Measurements from ENCODE around the gene ATG7.

GRCh38 chr3:11606865-11607440, 334.8 kb downstream of the ATG7 start:
- TF ChIP-seq ZFP30 (CRISPR knock-in tag; IDR thresholded peaks at IDR 0.05): no peak
- no peak for TF ChIP-seq PATZ1 (CRISPR knock-in tag; IDR thresholded peaks at IDR 0.05; ENCODE audit: borderline replicate concordance)
- no peak for TF ChIP-seq ZNF8 (CRISPR knock-in tag; IDR thresholded peaks at IDR 0.05)
- TF ChIP-seq ISL1 (CRISPR knock-in tag; IDR thresholded peaks at IDR 0.05): no peak
- TF ChIP-seq, protein P1, sequence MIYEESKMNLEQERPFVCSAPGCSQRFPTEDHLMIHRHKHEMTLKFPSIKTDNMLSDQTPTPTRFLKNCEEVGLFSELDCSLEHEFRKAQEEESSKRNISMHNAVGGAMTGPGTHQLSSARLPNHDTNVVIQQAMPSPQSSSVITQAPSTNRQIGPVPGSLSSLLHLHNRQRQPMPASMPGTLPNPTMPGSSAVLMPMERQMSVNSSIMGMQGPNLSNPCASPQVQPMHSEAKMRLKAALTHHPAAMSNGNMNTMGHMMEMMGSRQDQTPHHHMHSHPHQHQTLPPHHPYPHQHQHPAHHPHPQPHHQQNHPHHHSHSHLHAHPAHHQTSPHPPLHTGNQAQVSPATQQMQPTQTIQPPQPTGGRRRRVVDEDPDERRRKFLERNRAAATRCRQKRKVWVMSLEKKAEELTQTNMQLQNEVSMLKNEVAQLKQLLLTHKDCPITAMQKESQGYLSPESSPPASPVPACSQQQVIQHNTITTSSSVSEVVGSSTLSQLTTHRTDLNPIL (CRISPR knock-in tag; IDR thresholded peaks at IDR 0.05; ENCODE audit: low read depth): no peak
- TF ChIP-seq POU6F1 (CRISPR knock-in tag; IDR thresholded peaks at IDR 0.05; ENCODE audit: borderline replicate concordance, low read depth): no peak
- TF ChIP-seq SNAI2 (CRISPR knock-in tag; IDR thresholded peaks at IDR 0.05): no peak
- TF ChIP-seq ARNTL (CRISPR knock-in tag; IDR thresholded peaks at IDR 0.05; ENCODE audit: borderline replicate concordance, low read depth): no peak
- TF ChIP-seq, protein P2, sequence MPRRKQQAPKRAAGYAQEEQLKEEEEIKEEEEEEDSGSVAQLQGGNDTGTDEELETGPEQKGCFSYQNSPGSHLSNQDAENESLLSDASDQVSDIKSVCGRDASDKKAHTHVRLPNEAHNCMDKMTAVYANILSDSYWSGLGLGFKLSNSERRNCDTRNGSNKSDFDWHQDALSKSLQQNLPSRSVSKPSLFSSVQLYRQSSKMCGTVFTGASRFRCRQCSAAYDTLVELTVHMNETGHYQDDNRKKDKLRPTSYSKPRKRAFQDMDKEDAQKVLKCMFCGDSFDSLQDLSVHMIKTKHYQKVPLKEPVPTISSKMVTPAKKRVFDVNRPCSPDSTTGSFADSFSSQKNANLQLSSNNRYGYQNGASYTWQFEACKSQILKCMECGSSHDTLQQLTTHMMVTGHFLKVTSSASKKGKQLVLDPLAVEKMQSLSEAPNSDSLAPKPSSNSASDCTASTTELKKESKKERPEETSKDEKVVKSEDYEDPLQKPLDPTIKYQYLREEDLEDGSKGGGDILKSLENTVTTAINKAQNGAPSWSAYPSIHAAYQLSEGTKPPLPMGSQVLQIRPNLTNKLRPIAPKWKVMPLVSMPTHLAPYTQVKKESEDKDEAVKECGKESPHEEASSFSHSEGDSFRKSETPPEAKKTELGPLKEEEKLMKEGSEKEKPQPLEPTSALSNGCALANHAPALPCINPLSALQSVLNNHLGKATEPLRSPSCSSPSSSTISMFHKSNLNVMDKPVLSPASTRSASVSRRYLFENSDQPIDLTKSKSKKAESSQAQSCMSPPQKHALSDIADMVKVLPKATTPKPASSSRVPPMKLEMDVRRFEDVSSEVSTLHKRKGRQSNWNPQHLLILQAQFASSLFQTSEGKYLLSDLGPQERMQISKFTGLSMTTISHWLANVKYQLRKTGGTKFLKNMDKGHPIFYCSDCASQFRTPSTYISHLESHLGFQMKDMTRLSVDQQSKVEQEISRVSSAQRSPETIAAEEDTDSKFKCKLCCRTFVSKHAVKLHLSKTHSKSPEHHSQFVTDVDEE (CRISPR knock-in tag; IDR thresholded peaks at IDR 0.05): no peak
- TF ChIP-seq OSR1 (CRISPR knock-in tag; IDR thresholded peaks at IDR 0.05): no peak
- no peak for TF ChIP-seq RARB (CRISPR knock-in tag; IDR thresholded peaks at IDR 0.05)
- no peak for TF ChIP-seq TCF4 (CRISPR knock-in tag; IDR thresholded peaks at IDR 0.05; ENCODE audit: borderline replicate concordance)
- TF ChIP-seq GLIS3 (CRISPR knock-in tag; IDR thresholded peaks at IDR 0.05): no peak
